ENCODE data around the gene KDM5A. TPM values are rescaled to one million over a fixed set of nuclear protein-coding genes. Genes with fewer than 3 reads are reported as not detected.

The KDM5A gene
- total RNA-seq, 1 donor from 2014 or later, result 35.5 TPM

- DNase-seq (ENCODE audit: low read depth) (no peak), FAIRE-seq (no peak)
- Histone ChIP-seq H3K36me3 (ENCODE audit: control insufficient read depth, insufficient read depth, low read length) (no peaks in the 10 kb centered on the region), H3K27me3 (ENCODE audit: control insufficient read depth, insufficient read depth, low read length) (no peaks in the 10 kb centered on the region), H3K4me3 (ENCODE audit: low read depth, low read length) (no peak overlapping the region)
- no peak for TF ChIP-seq CTCF (IDR thresholded peaks at IDR 0.05; ENCODE audit: insufficient read depth, low read length, severe bottlenecking)
Observed at GRCh38 chr12:243381-243780, 145.7 kb downstream of the KDM5A start.

GRCh38 chr12:242496-242895 lies 146.6 kb downstream of the KDM5A start:
- H3K36me3 ChIP-seq (ENCODE audit: control insufficient read depth, insufficient read depth, low read length), result no peaks in the 10 kb centered on the region
- TF ChIP-seq CTCF (IDR thresholded peaks at IDR 0.05; ENCODE audit: insufficient read depth, low read length, severe bottlenecking), result no peak
- H3K27me3 ChIP-seq (ENCODE audit: control insufficient read depth, insufficient read depth, low read length), result no peaks in the 10 kb centered on the region
- H3K4me3 ChIP-seq (ENCODE audit: low read depth, low read length), result no peak overlapping the region
- FAIRE-seq (no peak), DNase-seq (ENCODE audit: low read depth) (no peak)

- TF ChIP-seq CTCF (IDR thresholded peaks at IDR 0.05; ENCODE audit: insufficient read depth, low read length, severe bottlenecking), result no peak
- DNase-seq (ENCODE audit: low read depth) (no peak), FAIRE-seq (no peak)
- no peaks in the 10 kb centered on the region for H3K36me3 ChIP-seq (ENCODE audit: control insufficient read depth, insufficient read depth, low read length)
- H3K4me3 ChIP-seq (ENCODE audit: low read depth, low read length), result no peak overlapping the region
- no peaks in the 10 kb centered on the region for H3K27me3 ChIP-seq (ENCODE audit: control insufficient read depth, insufficient read depth, low read length)
Observed at GRCh38 chr12:241266-241665, 147.9 kb downstream of the KDM5A start.

- H3K36me3 ChIP-seq (ENCODE audit: control insufficient read depth, insufficient read depth, low read length), result no peaks in the 10 kb centered on the region
- FAIRE-seq (no peak), DNase-seq (ENCODE audit: low read depth) (no peak)
- no peaks in the 10 kb centered on the region for H3K27me3 ChIP-seq (ENCODE audit: control insufficient read depth, insufficient read depth, low read length)
- H3K4me3 ChIP-seq (ENCODE audit: low read depth, low read length), result no peak overlapping the region
- TF ChIP-seq CTCF (IDR thresholded peaks at IDR 0.05; ENCODE audit: insufficient read depth, low read length, severe bottlenecking), result no peak
Observed at GRCh38 chr12:240566-240965, 148.6 kb downstream of the KDM5A start.

GRCh38 chr12:238736-239398 lies 150.3 kb downstream of the KDM5A start:
- Histone ChIP-seq H3K4me3 (ENCODE audit: low read depth, low read length) (no peak overlapping the region), H3K27me3 (ENCODE audit: control insufficient read depth, insufficient read depth, low read length) (no peaks in the 10 kb centered on the region), H3K36me3 (ENCODE audit: control insufficient read depth, insufficient read depth, low read length) (no peaks in the 10 kb centered on the region)
- DNase-seq (ENCODE audit: low read depth) (no peak), FAIRE-seq (peak; percentile 32)
- TF ChIP-seq CTCF (IDR thresholded peaks at IDR 0.05; ENCODE audit: insufficient read depth, low read length, severe bottlenecking), result no peak

- H3K27me3 ChIP-seq (ENCODE audit: control insufficient read depth, insufficient read depth, low read length), result no peaks in the 10 kb centered on the region
- TF ChIP-seq CTCF (IDR thresholded peaks at IDR 0.05; ENCODE audit: insufficient read depth, low read length, severe bottlenecking), result no peak
- no peaks in the 10 kb centered on the region for H3K36me3 ChIP-seq (ENCODE audit: control insufficient read depth, insufficient read depth, low read length)
- DNase-seq (ENCODE audit: low read depth), result no peak
- H3K4me3 ChIP-seq (ENCODE audit: low read depth, low read length), result no peak overlapping the region
- FAIRE-seq, result peak; percentile 79
Observed at GRCh38 chr12:238116-238515, 151.0 kb downstream of the KDM5A start.

All from bronchial epithelial cell (primary cell).